ENCODE data around the gene RBFOX2.
"Not testable (repeated sequence)": the region's sequence is repeated elsewhere in the genome, so short reads cannot be mapped to it uniquely, and the experiment has no call there.

The RBFOX2 gene

DNA sequence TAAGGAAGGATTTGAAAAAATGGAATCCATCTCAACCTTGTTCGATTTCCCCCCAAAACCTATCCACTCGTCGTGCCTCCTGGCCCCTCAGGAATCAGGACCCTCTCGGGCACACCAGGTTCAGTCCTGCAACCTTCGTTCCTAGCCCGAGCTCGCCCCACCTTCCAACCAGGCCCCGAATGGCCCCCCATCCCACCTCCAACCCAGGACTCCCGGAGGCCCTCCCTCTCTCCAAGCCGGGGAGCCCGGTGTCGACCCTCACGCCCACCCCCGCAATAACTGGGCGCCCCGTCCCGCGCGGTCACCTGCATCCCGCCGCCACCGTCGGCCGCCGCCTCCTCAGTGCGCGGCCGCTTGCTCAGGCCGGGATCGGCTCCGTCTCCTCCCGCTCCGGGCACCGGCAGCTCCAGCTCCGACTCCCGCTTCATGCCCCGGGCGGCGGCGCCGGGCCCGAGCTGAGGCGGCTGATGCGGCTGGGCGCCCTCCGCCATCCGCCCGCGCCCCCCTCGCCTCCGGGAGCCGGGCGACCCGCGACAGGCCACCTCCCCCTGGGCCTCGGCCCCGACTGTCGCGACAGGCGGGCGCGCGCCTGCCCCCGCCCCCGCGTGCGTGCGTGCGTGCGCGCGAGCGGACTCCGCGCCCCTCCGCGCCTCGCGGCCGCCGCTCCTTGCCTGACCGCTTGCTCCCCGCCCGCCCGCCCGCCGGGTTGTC, 534 bp downstream of the RBFOX2 start:
- H3K4me3 ChIP-seq (ENCODE audit: low read depth, low read length), result peak overlapping the region; percentile 89
- DNase-seq (ENCODE audit: low read depth), result no peak
- TF ChIP-seq, protein P1, sequence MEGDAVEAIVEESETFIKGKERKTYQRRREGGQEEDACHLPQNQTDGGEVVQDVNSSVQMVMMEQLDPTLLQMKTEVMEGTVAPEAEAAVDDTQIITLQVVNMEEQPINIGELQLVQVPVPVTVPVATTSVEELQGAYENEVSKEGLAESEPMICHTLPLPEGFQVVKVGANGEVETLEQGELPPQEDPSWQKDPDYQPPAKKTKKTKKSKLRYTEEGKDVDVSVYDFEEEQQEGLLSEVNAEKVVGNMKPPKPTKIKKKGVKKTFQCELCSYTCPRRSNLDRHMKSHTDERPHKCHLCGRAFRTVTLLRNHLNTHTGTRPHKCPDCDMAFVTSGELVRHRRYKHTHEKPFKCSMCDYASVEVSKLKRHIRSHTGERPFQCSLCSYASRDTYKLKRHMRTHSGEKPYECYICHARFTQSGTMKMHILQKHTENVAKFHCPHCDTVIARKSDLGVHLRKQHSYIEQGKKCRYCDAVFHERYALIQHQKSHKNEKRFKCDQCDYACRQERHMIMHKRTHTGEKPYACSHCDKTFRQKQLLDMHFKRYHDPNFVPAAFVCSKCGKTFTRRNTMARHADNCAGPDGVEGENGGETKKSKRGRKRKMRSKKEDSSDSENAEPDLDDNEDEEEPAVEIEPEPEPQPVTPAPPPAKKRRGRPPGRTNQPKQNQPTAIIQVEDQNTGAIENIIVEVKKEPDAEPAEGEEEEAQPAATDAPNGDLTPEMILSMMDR (IDR thresholded peaks at IDR 0.05; ENCODE audit: insufficient read depth, low read depth, low read length, missing control alignments), result no peak

DNA sequence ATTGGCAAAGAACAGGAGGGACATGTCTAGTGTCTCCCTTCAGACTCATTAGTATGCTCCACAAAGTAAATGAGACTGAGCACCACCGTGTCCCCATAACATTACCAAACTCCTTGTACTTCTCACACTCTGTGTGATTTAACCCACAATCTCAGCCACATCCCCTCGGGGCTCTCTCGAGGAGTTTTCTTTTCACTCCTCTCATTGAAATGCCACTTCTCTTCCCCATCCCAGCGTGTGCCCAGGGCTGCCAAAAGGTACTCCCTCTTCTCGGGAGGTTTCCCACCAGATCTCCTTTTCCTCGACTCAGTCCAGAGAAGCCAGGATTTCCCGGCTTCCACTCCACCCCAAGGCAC, 1.1 kb downstream of the RBFOX2 start:
- peak; percentile 14 for DNase-seq (ENCODE audit: low read depth)
- TF ChIP-seq, protein P1 (IDR thresholded peaks at IDR 0.05; ENCODE audit: insufficient read depth, low read depth, low read length, missing control alignments), result no peak
- H3K4me3 ChIP-seq (ENCODE audit: low read depth, low read length), result peak overlapping the region; percentile 51

DNA sequence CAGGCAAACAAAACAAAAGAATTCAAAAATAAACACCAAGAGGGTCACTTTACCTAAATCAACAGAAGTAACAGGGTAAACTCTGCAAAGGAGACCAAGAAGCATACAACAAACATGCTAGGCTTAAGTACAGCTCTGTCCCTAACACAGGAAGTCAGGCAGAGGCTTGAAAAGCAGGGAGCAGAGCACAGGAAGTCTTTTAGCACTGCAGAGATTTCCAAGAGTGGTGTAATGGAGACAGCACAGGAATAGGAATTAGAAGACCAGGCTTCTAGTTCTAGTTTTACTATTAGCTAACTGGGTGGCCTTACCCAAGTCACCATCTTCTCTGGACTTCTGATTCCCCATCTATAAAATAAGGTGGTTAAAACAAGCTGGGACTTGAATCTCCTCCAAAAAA, 1.9 kb downstream of the RBFOX2 start:
- TF ChIP-seq, protein P1 (IDR thresholded peaks at IDR 0.05; ENCODE audit: insufficient read depth, low read depth, low read length, missing control alignments), result no peak
- H3K4me3 ChIP-seq (ENCODE audit: low read depth, low read length), result no peak overlapping the region
- no peak for DNase-seq (ENCODE audit: low read depth)

DNA sequence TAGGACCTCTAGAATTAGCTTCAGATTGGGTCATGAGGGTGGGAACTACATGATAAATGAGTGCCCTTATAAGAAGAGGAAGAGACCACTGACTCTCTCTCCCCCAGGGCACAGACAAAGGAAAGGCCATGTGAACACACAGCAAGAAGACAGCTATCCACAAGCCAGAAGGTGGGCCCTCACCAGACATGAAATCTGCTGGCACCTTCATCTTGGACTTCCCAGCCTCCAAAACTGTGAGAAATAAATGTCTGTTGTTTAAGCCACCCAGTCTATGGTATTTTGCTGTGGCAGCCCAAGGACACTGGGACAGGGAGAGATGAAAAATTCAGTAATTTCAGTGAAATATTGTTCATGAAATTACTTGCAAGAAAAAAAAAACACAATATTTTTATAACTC, 5.9 kb downstream of the RBFOX2 start:
- DNase-seq (ENCODE audit: low read depth), result no peak
- no peak overlapping the region for H3K4me3 ChIP-seq (ENCODE audit: low read depth, low read length)
- TF ChIP-seq, protein P1 (IDR thresholded peaks at IDR 0.05; ENCODE audit: insufficient read depth, low read depth, low read length, missing control alignments), result no peak

DNA sequence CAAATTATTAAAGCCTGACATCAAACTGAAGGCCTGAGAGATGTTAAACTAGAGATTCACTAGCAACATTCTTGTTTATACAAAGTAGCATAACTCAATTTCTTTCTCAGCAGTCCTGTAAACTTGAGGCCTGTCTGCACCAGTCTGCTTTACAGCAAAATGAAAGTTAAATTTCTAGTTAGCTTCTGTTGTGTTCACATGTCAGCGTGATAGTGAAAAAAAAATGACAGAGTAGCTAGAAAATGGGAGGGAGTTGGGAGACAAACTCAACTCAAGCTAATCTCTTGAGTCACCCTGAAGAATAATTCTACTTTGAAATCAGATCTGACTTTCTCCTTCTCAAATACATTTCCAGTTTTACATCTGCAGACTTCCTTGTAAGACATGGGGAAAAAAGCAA, 6.5 kb downstream of the RBFOX2 start:
- TF ChIP-seq, protein P1 (IDR thresholded peaks at IDR 0.05; ENCODE audit: insufficient read depth, low read depth, low read length, missing control alignments), result no peak

DNA sequence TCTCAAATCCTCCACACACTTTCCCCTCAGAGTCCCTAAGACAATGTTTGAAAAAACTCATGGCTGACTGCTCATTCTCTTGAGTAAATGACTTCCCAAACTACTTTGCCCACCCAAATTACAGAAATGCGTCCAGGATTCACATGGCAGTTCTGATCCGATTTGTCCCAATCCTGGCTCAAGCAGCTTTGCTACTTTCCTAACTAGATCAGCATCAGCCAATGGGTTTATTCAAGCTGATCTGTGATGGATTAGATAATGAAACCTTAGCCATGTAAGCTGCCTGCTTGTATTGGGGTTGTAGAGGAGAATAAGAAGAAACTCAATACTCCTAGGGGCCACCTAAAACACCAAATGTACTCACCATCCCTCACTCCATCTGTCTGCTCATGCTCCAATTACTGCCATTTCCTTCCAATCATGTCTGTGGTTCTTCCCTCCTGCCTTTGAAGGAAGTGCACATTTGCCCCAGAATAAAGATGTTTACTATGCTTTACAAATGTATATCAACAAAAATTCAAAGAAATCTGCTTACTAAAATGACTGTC, 6.9 kb downstream of the RBFOX2 start:
- H3K4me3 ChIP-seq (ENCODE audit: low read depth, low read length), result no peak overlapping the region
- DNase-seq (ENCODE audit: low read depth), result no peak
- TF ChIP-seq, protein P1 (IDR thresholded peaks at IDR 0.05; ENCODE audit: insufficient read depth, low read depth, low read length, missing control alignments), result no peak

More for the DNA sequence above, 6.5 kb downstream of the RBFOX2 start:
- no peak for DNase-seq (ENCODE audit: low read depth)
- H3K4me3 ChIP-seq (ENCODE audit: low read depth, low read length), result no peak overlapping the region

DNA sequence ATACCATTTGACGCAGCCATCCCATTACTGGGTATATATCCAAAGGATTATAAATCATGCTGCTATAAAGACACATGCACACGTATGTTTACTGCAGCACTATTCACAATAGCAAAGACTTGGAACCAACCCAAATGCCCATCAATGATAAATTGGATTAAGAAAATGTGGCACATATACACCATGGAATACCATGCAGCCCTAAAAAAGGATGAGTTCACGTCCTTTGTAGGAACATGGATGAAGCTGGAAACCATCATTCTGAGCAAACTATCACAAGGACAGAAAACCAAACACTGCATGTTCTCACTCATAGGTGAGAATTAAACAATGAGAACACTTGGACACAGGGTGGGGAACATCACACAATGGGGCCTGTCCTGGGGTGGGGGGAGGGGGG, 7.8 kb downstream of the RBFOX2 start:
- not testable (repeated sequence) for DNase-seq (ENCODE audit: low read depth); H3K4me3 ChIP-seq (ENCODE audit: low read depth, low read length)
